HG03108 (cell line): ENCODE data around the gene UST.
A peak's percentile ranks its signal among the peaks of the same experiment; 100 is the strongest.
"Not testable (repeated sequence)": the region's sequence is repeated elsewhere in the genome, so short reads cannot be mapped to it uniquely, and the experiment has no call there.

Experiments used
- ATAC-seq: cut with Tn5 transposase; IDR thresholded peaks from one replicate; pipeline ENCODE4 v1.9.1; 2021; ENCODE audit warnings: moderate library complexity; ENCODE audit not compliant: unreplicated experiment

Gene UST

DNA sequence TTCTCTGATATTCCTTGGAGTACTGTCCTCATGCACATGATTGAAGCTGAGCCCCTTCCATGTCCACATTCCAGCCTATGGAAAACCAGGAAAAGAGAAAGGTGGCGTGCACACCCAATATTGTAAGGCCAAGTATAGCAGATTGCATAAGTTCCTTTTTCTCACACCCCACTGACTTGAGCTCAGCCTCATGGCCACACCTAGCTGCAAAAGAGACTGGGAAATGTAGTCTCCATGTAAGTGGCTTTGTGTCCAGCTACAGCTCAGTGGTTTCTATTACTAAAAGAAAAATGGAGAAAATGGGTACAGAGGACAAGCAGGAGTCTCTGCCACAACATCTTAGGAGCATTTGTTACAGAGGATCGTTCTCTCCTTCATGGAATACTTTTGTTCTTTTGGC, 10.8 kb upstream of the UST start:
- ATAC-seq = no peak

DNA sequence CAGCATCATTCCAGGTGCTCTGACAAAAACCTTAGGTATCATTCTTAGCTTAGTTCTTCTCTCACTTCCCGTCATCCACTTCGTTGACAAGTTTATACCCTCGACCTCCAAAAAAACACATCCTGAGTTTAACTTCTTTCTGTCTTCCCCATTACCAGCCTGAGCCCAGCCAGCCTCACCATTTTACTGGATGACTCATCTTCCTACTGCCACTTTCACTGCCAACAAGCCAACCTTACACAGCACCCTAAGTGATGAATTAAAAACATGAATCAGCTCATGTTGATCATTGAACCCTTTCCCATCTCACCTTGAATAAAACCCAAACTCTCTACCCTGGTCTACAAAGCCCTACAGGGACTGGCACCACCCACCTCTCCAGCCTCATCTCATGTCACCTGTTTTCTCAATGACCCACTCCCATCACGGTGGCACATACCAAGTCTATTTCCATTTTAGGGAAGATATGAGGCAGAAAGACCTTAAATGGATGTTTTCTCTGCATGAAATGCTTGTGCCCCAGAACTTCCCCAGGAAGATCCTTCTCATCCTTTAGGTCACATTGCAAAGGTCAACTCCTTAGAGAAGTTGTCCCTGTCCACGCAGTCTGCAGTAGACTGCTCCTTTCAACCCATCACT, 9.9 kb upstream of the UST start:
- no peak for ATAC-seq

DNA sequence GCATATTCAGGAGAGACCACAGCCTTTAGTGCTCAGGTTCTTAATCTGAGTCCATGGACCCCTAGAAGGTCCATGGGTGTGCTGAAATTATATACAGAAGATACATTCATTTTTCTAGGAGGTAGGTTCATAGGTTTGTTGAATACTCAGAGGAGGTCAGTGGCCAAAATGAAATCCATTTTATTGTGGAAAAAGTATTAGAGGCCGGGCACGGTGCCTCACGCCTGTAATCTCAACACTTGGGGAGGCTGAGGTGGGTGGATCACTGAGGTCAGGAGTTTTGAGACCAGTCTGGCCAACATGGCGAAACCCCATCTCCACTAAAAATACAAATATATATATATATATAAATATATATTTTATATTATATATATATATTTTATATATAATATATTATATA, 9.0 kb upstream of the UST start:
- no peak for ATAC-seq

DNA sequence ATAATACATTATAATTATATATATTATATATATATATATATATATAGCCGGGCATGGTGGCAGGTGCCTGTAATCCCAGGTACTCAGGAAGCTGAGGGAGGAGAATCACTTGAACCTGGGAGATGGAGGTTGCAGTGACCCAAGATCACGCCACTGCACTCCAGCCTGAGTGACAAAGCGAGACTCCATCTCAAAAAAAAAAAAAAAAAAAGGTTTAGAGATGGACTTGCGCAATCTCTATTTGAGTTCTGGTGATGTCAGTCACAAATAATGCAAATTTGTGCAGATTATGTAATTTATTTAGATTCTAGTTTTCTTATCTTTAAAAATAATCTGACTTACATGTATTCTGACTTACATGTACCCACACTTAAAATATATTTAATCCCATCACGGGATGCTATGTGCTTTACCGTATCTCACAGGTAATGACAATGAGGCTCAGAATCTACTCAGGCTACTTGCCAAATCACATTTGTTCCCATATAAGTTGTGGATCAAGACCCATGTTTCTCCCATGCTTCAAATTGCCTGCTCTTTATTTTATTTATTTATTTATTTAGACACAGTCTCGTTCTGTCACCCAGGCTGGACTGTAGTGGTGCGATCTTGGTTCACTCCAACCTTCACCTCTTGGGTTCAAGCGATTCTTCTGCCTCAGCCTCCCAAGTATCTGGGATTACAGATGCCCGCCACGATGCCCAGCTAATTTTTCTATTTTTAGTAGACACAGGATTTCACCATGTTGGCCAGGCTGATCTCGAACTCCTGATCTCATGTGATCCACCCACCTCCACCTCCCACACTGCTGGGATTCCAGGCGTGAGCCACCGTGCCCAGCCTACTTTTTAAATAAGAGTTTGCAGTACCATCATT, 7.6 kb upstream of the UST start:
- no peak for ATAC-seq

DNA sequence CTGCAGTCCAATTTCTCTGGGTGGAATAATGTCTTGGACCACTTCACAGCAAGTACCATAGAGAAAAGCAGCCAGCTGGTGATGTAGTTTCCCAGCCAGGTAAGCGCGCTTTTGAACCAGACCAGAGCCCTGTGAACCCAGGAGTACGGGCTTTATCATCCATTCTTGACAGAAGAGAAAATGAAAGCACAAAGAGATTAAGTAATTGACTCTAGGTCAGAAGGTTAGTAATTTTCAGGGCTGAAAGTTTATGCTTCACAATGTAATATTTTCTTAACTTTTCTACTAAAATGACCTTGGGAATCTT, 7.1 kb upstream of the UST start:
- ATAC-seq = no peak

DNA sequence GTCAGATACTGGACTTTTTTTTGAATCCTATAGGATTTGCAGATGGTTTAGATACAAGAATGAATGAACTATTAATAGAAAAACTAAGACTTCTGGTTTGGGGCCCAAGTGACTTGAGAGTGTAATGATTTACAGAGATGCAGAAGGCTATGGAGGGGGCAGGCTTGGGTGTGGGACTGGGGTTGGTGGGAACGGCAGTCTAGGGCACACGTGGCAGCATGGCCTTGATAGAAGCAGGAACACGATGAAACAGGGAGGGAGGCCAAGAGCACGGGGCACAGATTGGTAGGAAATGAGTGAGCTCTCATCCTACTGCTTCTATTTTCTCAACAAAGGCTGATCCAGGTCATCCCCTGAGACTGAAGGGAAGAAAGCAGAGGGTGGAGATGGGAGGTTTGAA, 3.4 kb upstream of the UST start:
- ATAC-seq = no peak

DNA sequence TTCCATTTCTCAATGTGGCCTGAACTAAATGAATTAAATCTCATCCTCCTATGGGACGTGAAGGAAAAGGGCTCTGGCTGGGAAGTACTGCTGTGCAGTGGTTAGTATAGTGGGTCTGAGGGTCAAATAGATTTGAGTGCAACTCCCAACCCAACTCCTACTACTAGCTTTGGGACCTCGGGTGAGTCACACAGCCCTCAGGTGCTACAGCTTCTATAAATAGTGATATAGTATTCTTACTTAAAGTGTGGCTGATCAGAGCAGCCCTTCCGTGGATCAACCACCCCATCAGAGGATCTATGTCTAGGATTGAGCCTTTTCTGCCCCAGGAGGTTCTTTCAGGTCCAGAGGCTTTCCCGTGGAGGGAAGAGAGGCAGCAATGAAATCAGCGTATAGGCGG, 904 bp upstream of the UST start:
- no peak for ATAC-seq

DNA sequence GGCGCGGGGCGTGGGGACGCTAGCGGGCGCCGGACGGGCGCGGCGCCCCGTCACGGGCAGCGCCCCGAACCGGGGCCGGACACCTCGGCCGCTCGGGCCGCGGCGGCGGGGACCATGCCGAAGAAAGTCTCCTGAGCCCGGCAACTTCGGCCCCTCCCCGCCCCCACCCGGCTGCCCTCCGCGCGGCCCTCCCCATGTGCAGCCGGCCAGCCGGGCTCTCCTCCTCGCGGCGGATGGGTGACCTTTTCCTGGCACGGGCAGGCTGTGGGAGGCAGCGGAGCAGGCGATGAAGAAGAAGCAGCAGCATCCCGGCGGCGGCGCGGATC, 278 bp downstream of the UST start:
- ATAC-seq = no peak

DNA sequence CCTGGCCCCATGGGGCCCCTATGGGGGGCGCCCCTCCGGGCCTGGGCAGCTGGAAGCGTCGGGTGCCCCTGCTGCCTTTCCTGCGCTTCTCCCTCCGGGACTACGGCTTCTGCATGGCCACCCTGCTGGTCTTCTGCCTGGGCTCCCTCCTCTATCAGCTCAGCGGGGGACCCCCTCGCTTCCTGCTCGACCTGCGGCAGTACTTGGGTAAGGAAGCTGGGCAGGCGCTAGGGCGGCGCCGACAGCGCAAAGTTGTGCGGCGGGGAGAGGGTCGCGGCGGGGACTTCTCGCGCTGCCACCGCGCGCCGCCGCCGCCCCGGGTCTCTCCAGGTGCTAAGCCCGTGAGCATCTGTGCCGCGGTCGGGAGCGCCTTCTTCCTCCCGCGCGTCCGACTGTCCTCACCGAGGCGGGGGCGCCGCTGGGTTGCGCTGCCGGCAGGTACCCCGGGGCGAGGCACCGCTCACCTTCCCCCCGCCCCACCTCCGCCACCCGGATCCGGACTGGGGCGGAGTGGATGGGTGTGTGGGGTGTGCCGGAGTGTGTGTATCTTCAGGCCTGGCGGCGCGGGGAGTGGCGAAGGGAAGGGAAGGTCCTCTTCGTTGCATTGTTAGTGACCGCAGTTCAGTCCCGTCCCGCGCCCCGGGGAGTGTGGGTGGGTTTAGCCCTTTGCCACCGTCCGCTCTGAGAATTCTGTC, 788 bp downstream of the UST start:
- no peak for ATAC-seq

DNA sequence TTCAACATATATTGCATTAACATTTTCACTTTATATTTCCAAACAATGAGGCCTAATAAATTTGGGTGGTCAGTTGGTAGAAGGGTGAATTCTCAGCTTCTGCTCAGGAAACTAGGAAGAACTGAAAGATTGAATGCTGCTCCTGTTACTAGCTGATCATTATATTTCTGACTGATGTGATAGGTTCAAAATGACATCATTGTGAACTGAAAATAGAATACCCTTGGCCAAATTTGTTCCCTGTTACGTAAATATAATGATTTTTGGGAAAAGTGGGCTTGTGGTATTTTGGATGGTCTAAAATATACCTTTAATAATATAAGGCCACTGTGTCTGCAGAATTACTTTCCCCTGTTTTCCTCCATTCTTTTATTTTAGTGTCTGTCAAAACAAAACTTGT, 2.8 kb downstream of the UST start:
- no peak for ATAC-seq

DNA sequence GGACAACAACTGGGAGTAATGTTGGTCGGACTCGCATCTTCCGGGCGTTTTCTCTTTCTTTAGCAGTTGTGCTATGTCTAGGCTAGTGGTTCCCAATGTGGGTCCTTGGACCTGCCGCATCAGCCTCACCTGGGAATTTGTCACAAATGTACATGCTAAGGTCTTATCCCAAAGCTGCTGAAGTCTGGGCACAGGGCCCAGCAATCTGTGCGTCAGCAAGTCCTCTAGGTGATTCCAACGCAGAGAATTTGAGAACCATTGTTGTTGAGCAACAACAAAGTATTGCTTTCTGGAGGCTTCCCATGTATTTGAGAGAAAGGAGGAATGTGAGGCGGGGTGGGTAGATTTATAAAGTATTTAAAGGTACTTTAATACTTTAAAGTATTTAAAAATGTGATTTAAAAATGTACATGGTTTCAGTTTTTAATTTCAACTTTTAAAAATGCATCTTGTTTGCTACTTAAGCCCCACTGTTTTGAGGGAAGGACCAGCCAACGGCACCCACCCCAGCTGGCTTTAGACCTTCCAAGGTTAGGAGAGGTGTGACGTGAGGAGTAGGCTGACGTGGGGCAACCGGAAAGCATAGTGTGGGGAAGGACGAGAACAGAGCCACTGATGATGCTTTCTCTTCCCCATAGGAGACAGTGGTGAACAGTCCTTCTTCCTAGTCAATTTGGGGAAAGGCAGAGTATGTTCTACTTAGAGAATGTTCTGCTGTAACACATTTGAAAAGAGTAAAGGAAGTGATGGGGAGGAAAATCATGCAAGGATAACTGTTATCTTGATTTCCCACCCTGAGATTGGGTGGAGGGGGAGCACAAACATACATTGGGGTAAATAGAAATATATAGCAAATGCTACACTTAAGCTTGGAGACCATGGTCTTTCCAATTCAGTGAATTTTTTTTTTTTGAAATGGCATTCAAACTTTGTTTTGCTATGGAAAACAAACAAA, 4.3 kb downstream of the UST start:
- ATAC-seq = no peak

DNA sequence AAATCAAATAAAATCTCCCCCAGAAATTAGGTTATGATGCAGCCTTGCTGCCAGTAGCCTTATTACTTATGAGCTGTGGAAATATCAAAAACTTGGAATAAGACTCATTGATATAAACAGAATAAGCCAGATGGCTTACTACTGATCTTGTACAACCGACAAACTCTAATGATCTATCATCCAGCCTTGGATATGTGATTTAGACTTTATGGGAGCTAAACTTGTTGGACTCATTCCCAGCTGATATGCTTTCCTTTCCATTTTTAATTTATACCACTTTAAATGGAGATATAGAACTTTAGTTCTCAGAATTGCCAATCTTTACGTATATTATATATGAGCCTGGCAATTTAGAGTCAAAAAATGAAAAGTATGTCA, 5.0 kb downstream of the UST start:
- no peak for ATAC-seq

DNA sequence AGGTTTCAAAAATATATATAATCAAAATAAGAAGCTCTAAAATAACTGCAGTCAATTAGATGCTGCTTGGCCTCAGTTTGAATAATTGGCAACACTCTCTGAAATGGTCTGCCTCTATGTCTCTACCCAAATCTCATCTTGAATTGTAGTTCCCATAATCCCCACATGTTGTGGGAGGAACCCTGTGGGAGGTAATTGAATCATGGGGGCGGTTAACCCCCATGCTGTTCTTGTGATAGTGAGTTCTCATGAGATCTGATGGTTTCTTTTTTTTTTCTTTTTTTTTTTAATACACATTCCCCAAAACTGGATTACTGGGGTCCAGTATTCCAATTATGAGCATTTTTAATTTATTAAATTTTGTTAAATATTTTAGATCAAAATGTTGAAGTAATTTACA, 8.5 kb downstream of the UST start:
- ATAC-seq = not testable (repeated sequence)

DNA sequence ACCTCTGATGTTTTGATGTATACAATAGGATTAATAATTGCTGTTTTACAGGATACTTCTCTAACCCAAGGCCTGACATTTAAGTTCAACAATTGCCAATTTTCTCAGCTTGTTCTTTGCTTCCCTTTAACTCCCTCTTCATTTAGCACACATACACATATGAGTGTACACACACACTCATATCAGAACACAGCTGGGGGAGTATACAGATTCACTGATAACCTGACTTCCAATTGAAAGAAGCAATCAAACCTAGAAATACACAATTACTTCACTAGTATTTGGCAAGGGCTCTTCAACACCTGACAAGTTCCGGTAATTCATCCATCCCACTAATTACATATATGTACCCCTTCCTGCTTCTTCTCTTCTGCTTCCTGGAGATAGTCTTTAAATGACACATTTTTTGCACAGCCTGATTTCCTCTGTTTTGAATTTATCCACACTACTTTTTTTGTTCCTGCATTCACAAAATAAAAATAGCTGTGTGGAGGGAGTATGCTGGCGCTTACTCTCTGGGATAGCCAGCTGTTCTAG, 11.2 kb downstream of the UST start:
- no peak for ATAC-seq

DNA sequence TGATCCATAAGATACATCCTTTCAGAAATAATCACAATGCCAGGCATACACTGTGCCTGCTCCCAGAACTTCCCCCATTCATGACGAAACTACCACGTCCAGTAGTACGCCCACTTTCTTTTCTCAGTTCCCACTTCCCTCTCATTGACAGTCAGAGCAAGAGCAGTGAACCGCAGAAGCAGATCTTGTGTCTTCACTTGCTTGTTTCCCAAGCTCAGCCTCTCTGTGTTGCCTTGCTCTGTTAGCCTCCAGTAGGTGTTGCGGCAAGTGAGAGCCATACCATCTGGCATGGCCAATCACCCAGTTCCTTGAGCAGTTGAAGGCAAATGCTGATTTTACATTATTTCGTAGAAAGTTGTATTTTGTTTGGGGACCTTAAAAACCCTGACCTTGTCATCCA, 11.7 kb downstream of the UST start:
- peak; percentile 79 for ATAC-seq

DNA sequence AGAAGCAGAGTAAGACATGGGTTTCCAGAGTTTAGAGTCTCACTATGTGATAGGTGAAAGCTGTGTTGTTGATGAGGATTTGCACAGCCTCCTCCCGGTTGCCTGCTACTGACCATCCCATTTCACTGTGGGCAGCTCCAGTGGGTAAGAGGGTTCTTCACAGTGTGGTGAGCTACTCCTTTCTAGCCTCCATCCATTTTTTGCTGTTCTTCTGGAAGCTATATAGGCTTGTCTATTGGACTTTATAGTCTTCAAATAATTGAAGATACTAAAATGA, 13.4 kb downstream of the UST start:
- ATAC-seq = peak; percentile 0

DNA sequence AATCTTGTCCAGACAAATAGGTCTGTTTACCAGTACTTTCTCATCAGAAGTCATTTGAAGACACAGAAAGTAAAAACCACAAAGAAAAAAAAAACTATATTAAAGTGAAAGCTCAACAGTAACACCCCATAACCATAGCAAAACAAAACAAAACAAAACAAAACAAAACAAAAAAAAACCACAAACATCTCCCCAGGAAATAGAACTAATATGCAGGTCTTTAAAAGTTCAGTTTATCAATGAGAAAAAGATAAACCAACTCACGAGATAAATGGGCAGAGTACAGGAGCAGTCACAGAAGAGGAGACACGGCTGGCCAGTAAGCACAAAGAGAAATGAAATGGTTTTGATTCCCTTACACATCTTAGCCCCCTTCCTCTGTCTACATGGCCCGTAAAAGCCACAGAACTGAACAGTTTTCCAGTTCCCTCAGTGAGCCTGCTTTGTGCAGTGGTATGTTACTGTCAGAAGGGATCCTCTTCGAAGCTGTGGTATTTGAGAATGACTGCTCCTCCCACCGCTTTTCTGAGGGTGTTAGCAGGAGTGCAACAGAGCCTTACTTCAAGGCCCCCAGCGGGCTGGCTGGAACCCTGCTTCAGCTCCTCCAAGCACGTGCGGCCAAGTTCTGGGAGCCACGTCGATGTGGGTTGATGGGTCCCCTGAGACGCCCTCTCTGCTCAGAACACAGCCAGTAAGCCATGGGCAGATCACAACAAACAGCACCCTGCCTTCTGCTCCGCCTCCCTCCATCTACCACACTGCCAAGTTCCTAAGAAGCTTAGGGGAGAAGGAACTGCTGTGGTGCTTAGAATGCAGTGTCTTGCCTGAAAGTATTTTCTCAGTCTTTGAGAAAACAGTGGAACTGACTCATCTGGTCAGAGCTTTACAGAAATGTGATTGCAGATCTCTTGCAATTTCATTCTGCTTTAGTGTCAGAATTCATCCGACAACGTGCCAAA, 14.0 kb downstream of the UST start:
- peak; percentile 29 for ATAC-seq

DNA sequence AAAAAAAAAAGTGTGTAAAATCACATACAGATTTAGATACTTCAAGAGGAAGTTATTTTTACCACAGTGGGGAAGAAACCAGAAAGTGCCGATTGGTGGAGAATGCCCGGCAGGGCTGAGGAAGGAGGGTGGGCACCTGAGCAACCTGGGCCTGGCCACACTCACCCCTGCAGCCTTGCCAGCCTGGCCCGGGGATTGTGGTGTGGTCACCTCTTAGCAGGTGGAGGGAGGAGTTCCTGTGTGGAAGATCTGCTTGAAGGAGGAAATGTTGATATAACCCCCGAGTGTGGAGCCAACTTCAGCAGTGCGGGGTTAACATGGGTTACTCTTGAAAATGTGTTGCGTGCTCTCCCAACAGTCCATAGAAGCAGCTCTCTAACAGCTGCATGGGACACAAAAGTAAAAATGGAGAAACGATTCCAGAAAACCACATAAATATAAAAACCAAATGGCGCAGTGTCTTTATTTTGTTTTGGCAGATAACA, 14.7 kb downstream of the UST start:
- ATAC-seq = peak; percentile 7

DNA sequence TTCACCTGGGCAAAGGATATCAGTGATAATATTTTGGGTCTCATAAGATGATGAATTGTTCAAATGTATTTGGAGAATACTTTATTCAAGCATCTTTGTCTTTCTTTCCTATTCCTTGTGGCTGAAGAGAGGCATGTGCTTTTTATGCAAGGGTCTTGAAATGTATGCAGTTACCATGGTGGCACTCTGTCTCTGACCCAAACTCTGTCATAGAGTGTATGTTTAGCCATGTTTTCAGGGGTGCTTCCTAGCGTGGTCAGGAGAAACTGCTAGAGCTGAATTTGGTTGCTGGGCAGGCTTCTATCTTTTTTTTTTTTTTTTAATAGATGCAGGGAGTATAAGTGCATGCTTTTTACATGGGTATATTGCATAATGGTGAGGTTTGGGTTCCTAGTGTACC, 15.4 kb downstream of the UST start:
- ATAC-seq = no peak
